ENCODE results near the gene EMSY. TPM values are rescaled to one million over a fixed set of nuclear protein-coding genes. Genes with fewer than 3 reads are reported as not detected.

EMSY gene
- total RNA-seq, 1 donor from 2014 or later: 20.9 TPM

DNA sequence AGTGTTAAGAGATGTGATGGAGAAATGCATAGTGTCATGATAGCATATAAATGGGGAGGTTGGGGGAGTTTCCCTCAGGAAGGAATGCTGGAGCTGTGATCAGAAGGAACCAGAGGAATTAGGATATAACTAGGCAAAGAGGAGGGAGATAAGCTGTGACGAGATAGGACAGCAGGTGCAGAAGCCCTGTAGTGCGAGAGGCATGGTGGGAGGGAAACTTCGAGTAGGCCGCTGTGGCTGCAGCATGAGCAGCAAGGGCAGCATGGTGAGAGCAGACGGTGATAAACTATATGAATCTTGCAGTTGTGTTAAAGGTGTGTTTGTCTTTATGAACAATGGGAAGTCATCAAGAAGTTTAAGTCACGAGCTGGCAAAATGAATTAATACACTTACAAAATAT lies 109.9 kb downstream of the EMSY start:
- no peak for TF ChIP-seq CTCF (IDR thresholded peaks at IDR 0.05)
- intact Hi-C loops (cut with DNase I): loop anchor here (10.0 kb wide), 1 partner anchor 120 kb away; the partner anchor contains the start of gene LRRC32
- H3K4me3 ChIP-seq: no peak overlapping the region
- ATAC-seq (no peak), DNase-seq (no peak)
- peaks cover 9% of the 10 kb centered on the region for H3K36me3 ChIP-seq
- no peak overlapping the region for H3K27ac ChIP-seq
- H3K9me3 ChIP-seq: no peaks in the 10 kb centered on the region
- H3K27me3 ChIP-seq: no peaks in the 10 kb centered on the region
- no peaks in the 10 kb centered on the region for H3K4me1 ChIP-seq

GRCh38 chr11:76557466-76557865 lies 112.6 kb downstream of the EMSY start:
- ATAC-seq (no peak), DNase-seq (no peak)
- H3K9me3 ChIP-seq: no peaks in the 10 kb centered on the region
- H3K36me3 ChIP-seq: no peaks in the 10 kb centered on the region
- intact Hi-C loops (cut with DNase I): loop anchor here (10.0 kb wide), 1 partner anchor 117 kb away; the partner anchor contains the start of gene LRRC32
- H3K4me3 ChIP-seq: no peak overlapping the region
- H3K4me1 ChIP-seq: peaks cover 10% of the 10 kb centered on the region
- H3K27me3 ChIP-seq: no peaks in the 10 kb centered on the region
- TF ChIP-seq CTCF (IDR thresholded peaks at IDR 0.05): no peak
- no peak overlapping the region for H3K27ac ChIP-seq

GRCh38 chr11:76558473-76558872 lies 113.7 kb downstream of the EMSY start:
- peaks cover 10% of the 10 kb centered on the region for H3K4me1 ChIP-seq
- H3K27ac ChIP-seq: no peak overlapping the region
- no peaks in the 10 kb centered on the region for H3K27me3 ChIP-seq
- no peak for ATAC-seq
- no peak overlapping the region for H3K4me3 ChIP-seq
- no peak for DNase-seq
- intact Hi-C loops (cut with DNase I): loop anchor here (10.0 kb wide), 1 partner anchor 116 kb away; the partner anchor contains the start of gene LRRC32
- TF ChIP-seq CTCF (IDR thresholded peaks at IDR 0.05): no peak
- H3K36me3 ChIP-seq: no peaks in the 10 kb centered on the region
- H3K9me3 ChIP-seq: no peaks in the 10 kb centered on the region

DNA sequence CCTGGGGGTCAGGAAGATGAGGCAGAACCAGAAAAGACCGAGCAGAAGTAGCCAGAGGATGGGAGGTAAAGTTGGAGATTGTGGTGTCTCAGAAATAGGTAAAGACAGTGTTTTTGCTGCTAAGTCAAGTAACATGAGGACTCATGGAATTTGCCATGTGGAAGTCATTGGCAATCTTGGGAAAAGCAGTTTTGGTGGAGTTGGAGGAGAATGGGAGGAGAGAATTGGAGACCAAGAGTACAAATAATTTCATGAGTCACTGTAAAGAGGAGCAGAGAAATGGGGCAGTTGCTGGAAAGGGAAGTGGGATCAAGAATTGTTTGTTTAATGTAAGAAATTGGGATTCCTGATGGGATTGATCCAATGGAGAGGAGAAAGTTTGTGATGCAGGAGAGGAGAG lies 114.1 kb downstream of the EMSY start:
- no peak for DNase-seq
- Histone ChIP-seq H3K27ac (no peak overlapping the region), H3K36me3 (no peaks in the 10 kb centered on the region), H3K9me3 (no peaks in the 10 kb centered on the region), H3K27me3 (no peaks in the 10 kb centered on the region), H3K4me3 (no peak overlapping the region), H3K4me1 (peaks cover 10% of the 10 kb centered on the region)
- intact Hi-C loops (cut with DNase I): loop anchor here (10.0 kb wide), 1 partner anchor 116 kb away; the partner anchor contains the start of gene LRRC32
- ATAC-seq: no peak
- no peak for TF ChIP-seq CTCF (IDR thresholded peaks at IDR 0.05)

DNA sequence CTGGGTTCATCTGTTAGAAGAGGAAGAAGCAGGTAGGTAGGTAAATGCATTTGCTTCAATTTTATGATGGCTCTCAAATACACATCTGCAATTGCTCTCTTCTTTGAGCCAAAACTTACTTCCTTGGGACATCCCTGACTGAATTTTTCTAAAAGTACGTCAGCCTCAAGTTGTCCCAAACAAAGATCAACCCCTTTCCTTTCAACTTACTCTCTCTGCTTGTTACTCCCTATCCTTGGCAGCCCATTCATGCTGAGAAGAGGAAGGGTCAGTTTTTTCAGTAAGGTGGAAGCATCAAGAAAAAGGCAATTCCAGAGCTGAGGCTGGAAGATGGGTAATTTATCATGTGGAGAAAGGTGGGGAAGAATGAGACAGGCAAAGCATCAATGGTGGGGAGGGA lies 114.5 kb downstream of the EMSY start:
- H3K4me1 ChIP-seq: peaks cover 10% of the 10 kb centered on the region
- no peak overlapping the region for H3K27ac ChIP-seq
- no peak for TF ChIP-seq CTCF (IDR thresholded peaks at IDR 0.05)
- no peaks in the 10 kb centered on the region for H3K36me3 ChIP-seq
- no peak for ATAC-seq
- H3K4me3 ChIP-seq: no peak overlapping the region
- no peaks in the 10 kb centered on the region for H3K27me3 ChIP-seq
- H3K9me3 ChIP-seq: no peaks in the 10 kb centered on the region
- intact Hi-C loops (cut with DNase I): loop anchor here (10.0 kb wide), 1 partner anchor 115 kb away; the partner anchor contains the start of gene LRRC32
- no peak for DNase-seq

DNA sequence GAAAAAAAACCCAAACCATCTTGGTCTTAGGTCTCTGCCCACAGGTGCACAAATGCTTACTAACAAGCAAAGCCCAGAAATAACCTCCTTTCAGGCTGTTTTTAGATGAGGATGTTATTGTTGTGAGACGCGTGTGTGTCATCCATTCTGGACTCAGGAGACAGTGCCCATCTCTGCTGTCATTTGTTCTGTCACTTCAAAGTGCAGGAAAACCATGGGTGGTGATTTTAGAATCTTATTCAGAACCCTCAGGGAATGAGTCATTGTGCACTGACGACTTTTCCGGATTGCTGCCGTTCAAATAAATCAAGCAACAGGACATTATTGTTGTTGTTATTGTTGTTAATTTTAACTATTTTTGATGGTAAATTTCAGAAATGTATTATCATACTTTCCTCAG lies 115.4 kb downstream of the EMSY start:
- DNase-seq (no peak), ATAC-seq (no peak)
- intact Hi-C loops (cut with DNase I): no loop called here
- Histone ChIP-seq H3K27me3 (no peaks in the 10 kb centered on the region), H3K27ac (no peak overlapping the region), H3K4me3 (no peak overlapping the region), H3K9me3 (no peaks in the 10 kb centered on the region), H3K4me1 (peaks cover 10% of the 10 kb centered on the region), H3K36me3 (no peaks in the 10 kb centered on the region)
- no peak for TF ChIP-seq CTCF (IDR thresholded peaks at IDR 0.05)
